ENCODE measurements around the gene TLK1. TPM values are rescaled to one million over a fixed set of nuclear protein-coding genes. Genes with fewer than 3 reads are reported as not detected.

TLK1 gene
- total and polyA plus RNA-seq, 4 experiments from 2014 or later = 19.2 to 152 (median 95.9) TPM

GRCh38 chr2:171146071-171146470, 14.6 kb downstream of the TLK1 start:
- POLR2A ChIA-PET (ENCODE audit: partially characterized antibody) = interaction anchor here (2.8 kb wide), 1 partner anchor 14 kb away, joined by 12 read pairs; the partner anchor contains the start of gene TLK1
- H3K27me3 Mint-ChIP-seq = no peaks in the 10 kb centered on the region
- Histone ChIP-seq H3K9me3 (ENCODE audit: control insufficient read depth in 1 of 2, low read length in 2 of 2) (no peaks in the 10 kb centered on the region), H3K27ac (ENCODE audit: low read depth, low read length) (no peak overlapping the region), H3K36me3 (ENCODE audit: insufficient read depth, low read length) (no peaks in the 10 kb centered on the region), H3K4me3 (ENCODE audit: low read length in 2 of 2) (no peak overlapping the region), H3K27me3 (ENCODE audit: insufficient read depth, low read length) (no peaks in the 10 kb centered on the region), H3K4me1 (ENCODE audit: insufficient read depth, low read length) (peaks cover 91% of the 10 kb centered on the region)
- intact Hi-C loops (cut with micrococcal nuclease) = loop anchor here (5.0 kb wide), 1 partner anchor 39 kb away; no protein-coding TSS in a partner anchor
- no peaks in the 10 kb centered on the region for H3K36me3 Mint-ChIP-seq
- no peak for DNase-seq
- CTCF ChIA-PET (ENCODE audit: partially characterized antibody) = no interaction called here
- H3K27ac Mint-ChIP-seq = peak overlapping the region in 1 of 7 donors; percentile 28
- peaks cover 69 to 92% (median 81%) of the 10 kb centered on the region in 4 donors for H3K4me1 Mint-ChIP-seq
- no peaks in the 10 kb centered on the region for H3K9me3 Mint-ChIP-seq
- H3K4me3 Mint-ChIP-seq = peak overlapping the region in 1 of 8 donors; percentile 8

GRCh38 chr2:171143670-171144062, 17.0 kb downstream of the TLK1 start:
- ChIA-PET POLR2A (ENCODE audit: partially characterized antibody) (interaction anchor here (1.3 kb wide), 1 partner anchor 11 kb away, joined by 4 read pairs; no protein-coding TSS in a partner anchor), CTCF (ENCODE audit: partially characterized antibody) (interaction anchor here (0.6 to 1.3 kb wide), 3 partner anchors 15 to 67 kb away, joined by 3 to 4 read pairs (median 4); no protein-coding TSS in a partner anchor)
- H3K9me3 Mint-ChIP-seq = no peaks in the 10 kb centered on the region
- H3K4me1 Mint-ChIP-seq = peaks cover 66 to 94% (median 81%) of the 10 kb centered on the region in 4 donors
- peak overlapping the region in 4 of 8 donors; percentile 6 to 58 (median 24) for H3K4me3 Mint-ChIP-seq
- peaks cover 0 to 2% of the 10 kb centered on the region in 2 donors for H3K36me3 Mint-ChIP-seq
- Histone ChIP-seq H3K4me3 (ENCODE audit: low read length in 2 of 2) (no peak overlapping the region), H3K27ac (ENCODE audit: low read depth, low read length) (no peak overlapping the region), H3K36me3 (ENCODE audit: insufficient read depth, low read length) (no peaks in the 10 kb centered on the region), H3K27me3 (ENCODE audit: insufficient read depth, low read length) (no peaks in the 10 kb centered on the region), H3K9me3 (ENCODE audit: control insufficient read depth in 1 of 2, low read length in 2 of 2) (no peaks in the 10 kb centered on the region), H3K4me1 (ENCODE audit: insufficient read depth, low read length) (peaks cover 94% of the 10 kb centered on the region)
- no peak for DNase-seq
- H3K27ac Mint-ChIP-seq = peak overlapping the region in 1 of 7 donors; percentile 70
- intact Hi-C loops (cut with micrococcal nuclease) = no loop called here
- H3K27me3 Mint-ChIP-seq = no peaks in the 10 kb centered on the region

- H3K27me3 Mint-ChIP-seq = no peaks in the 10 kb centered on the region
- Histone ChIP-seq H3K4me3 (ENCODE audit: low read length in 2 of 2) (no peak overlapping the region), H3K27me3 (ENCODE audit: insufficient read depth, low read length) (no peaks in the 10 kb centered on the region), H3K9me3 (ENCODE audit: control insufficient read depth in 1 of 2, low read length in 2 of 2) (no peaks in the 10 kb centered on the region), H3K4me1 (ENCODE audit: insufficient read depth, low read length) (peaks cover 91% of the 10 kb centered on the region), H3K27ac (ENCODE audit: low read depth, low read length) (no peak overlapping the region), H3K36me3 (ENCODE audit: insufficient read depth, low read length) (no peaks in the 10 kb centered on the region)
- intact Hi-C loops (cut with micrococcal nuclease) = no loop called here
- H3K27ac Mint-ChIP-seq = no peak overlapping the region
- ChIA-PET POLR2A (ENCODE audit: partially characterized antibody) (interaction anchor here (0.7 kb wide), 1 partner anchor 315 kb away, joined by 3 read pairs; no protein-coding TSS in a partner anchor), CTCF (ENCODE audit: partially characterized antibody) (interaction anchor here (1.3 to 1.9 kb wide), 2 partner anchors 16 to 274 kb away, joined by 3 to 6 read pairs; no protein-coding TSS in a partner anchor)
- DNase-seq = no peak
- peak overlapping the region in 6 of 8 donors; percentile 3 to 44 (median 24) for H3K4me3 Mint-ChIP-seq
- peaks cover 61 to 87% (median 77%) of the 10 kb centered on the region in 4 donors for H3K4me1 Mint-ChIP-seq
- no peaks in the 10 kb centered on the region for H3K9me3 Mint-ChIP-seq
- H3K36me3 Mint-ChIP-seq = peaks cover 0 to 2% of the 10 kb centered on the region in 2 donors
These were observed 18.3 kb downstream of the TLK1 start for GRCh38 chr2:171142398-171142797.

GRCh38 chr2:171141320-171141719, 19.4 kb downstream of the TLK1 start:
- Histone ChIP-seq H3K4me1 (ENCODE audit: insufficient read depth, low read length) (peaks cover 89% of the 10 kb centered on the region), H3K9me3 (ENCODE audit: control insufficient read depth in 1 of 2, low read length in 2 of 2) (no peaks in the 10 kb centered on the region), H3K36me3 (ENCODE audit: insufficient read depth, low read length) (no peaks in the 10 kb centered on the region), H3K27me3 (ENCODE audit: insufficient read depth, low read length) (no peaks in the 10 kb centered on the region), H3K27ac (ENCODE audit: low read depth, low read length) (no peak overlapping the region), H3K4me3 (ENCODE audit: low read length in 2 of 2) (no peak overlapping the region)
- Mint-ChIP-seq H3K36me3 (peaks cover 0 to 3% of the 10 kb centered on the region in 2 donors), H3K27me3 (no peaks in the 10 kb centered on the region), H3K4me1 (peaks cover 53 to 87% (median 74%) of the 10 kb centered on the region in 4 donors), H3K4me3 (peak overlapping the region in 5 of 8 donors; percentile 1 to 44 (median 23)), H3K9me3 (no peaks in the 10 kb centered on the region), H3K27ac (peak overlapping the region in 1 of 7 donors; percentile 3)
- CTCF ChIA-PET (ENCODE audit: partially characterized antibody) = interaction anchor here (1.0 to 1.9 kb wide), 4 partner anchors 9 to 275 kb away, joined by 3 to 6 read pairs (median 4); no protein-coding TSS in a partner anchor
- POLR2A ChIA-PET (ENCODE audit: partially characterized antibody) = interaction anchor here (0.6 to 1.5 kb wide), 2 partner anchors 18 to 98 kb away, joined by 3 read pairs; no protein-coding TSS in a partner anchor
- no peak for DNase-seq
- intact Hi-C loops (cut with micrococcal nuclease) = loop anchor here (2.0 kb wide), 1 partner anchor 15 kb away; no protein-coding TSS in a partner anchor

GRCh38 chr2:171139860-171140259, 20.8 kb downstream of the TLK1 start:
- ChIA-PET CTCF (ENCODE audit: partially characterized antibody) (no interaction called here), POLR2A (ENCODE audit: partially characterized antibody) (no interaction called here)
- Histone ChIP-seq H3K9me3 (ENCODE audit: control insufficient read depth in 1 of 2, low read length in 2 of 2) (no peaks in the 10 kb centered on the region), H3K4me3 (ENCODE audit: low read length in 2 of 2) (no peak overlapping the region), H3K4me1 (ENCODE audit: insufficient read depth, low read length) (peaks cover 92% of the 10 kb centered on the region), H3K36me3 (ENCODE audit: insufficient read depth, low read length) (no peaks in the 10 kb centered on the region), H3K27ac (ENCODE audit: low read depth, low read length) (no peak overlapping the region), H3K27me3 (ENCODE audit: insufficient read depth, low read length) (no peaks in the 10 kb centered on the region)
- intact Hi-C loops (cut with micrococcal nuclease) = loop anchor here (2.0 kb wide), 1 partner anchor 17 kb away; no protein-coding TSS in a partner anchor
- Mint-ChIP-seq H3K27me3 (no peaks in the 10 kb centered on the region), H3K4me3 (peak overlapping the region in 6 of 8 donors; percentile 3 to 68 (median 32)), H3K36me3 (peaks cover 0 to 5% of the 10 kb centered on the region in 2 donors), H3K4me1 (peaks cover 57 to 88% (median 77%) of the 10 kb centered on the region in 4 donors), H3K9me3 (no peaks in the 10 kb centered on the region), H3K27ac (peak overlapping the region in 3 of 7 donors; percentile 33 to 82 (median 43))
- no peak for DNase-seq

- no peak overlapping the region for H3K27ac ChIP-seq (ENCODE audit: low read depth, low read length)
- H3K9me3 ChIP-seq (ENCODE audit: control insufficient read depth in 1 of 2, low read length in 2 of 2) = no peaks in the 10 kb centered on the region
- Mint-ChIP-seq H3K9me3 (no peaks in the 10 kb centered on the region), H3K36me3 (peaks cover 0 to 8% of the 10 kb centered on the region in 2 donors), H3K4me1 (peaks cover 51 to 89% (median 70%) of the 10 kb centered on the region in 4 donors), H3K27me3 (no peaks in the 10 kb centered on the region), H3K4me3 (peak overlapping the region in 7 of 8 donors; percentile 4 to 67 (median 44)), H3K27ac (peak overlapping the region in 3 of 7 donors; percentile 23 to 74 (median 72))
- H3K36me3 ChIP-seq (ENCODE audit: insufficient read depth, low read length) = no peaks in the 10 kb centered on the region
- CTCF ChIA-PET (ENCODE audit: partially characterized antibody) = interaction anchor here (2.0 to 3.9 kb wide), 2 partner anchors 21 to 49 kb away, joined by 5 to 21 read pairs; no protein-coding TSS in a partner anchor
- POLR2A ChIA-PET (ENCODE audit: partially characterized antibody) = no interaction called here
- DNase-seq = no peak
- H3K4me1 ChIP-seq (ENCODE audit: insufficient read depth, low read length) = peaks cover 75% of the 10 kb centered on the region
- H3K4me3 ChIP-seq (ENCODE audit: low read length in 2 of 2) = no peak overlapping the region
- no peaks in the 10 kb centered on the region for H3K27me3 ChIP-seq (ENCODE audit: insufficient read depth, low read length)
- intact Hi-C loops (cut with micrococcal nuclease) = no loop called here
These were observed 24.7 kb downstream of the TLK1 start for GRCh38 chr2:171136024-171136423.

GRCh38 chr2:171134624-171135230, 26.0 kb downstream of the TLK1 start:
- H3K27me3 ChIP-seq (ENCODE audit: insufficient read depth, low read length) = no peaks in the 10 kb centered on the region
- ChIA-PET POLR2A (ENCODE audit: partially characterized antibody) (no interaction called here), CTCF (ENCODE audit: partially characterized antibody) (interaction anchor here (3.9 kb wide), 1 partner anchor 47 kb away, joined by 21 read pairs; no protein-coding TSS in a partner anchor)
- no peaks in the 10 kb centered on the region for H3K9me3 Mint-ChIP-seq
- no peaks in the 10 kb centered on the region for H3K36me3 ChIP-seq (ENCODE audit: insufficient read depth, low read length)
- peaks cover 48 to 88% (median 66%) of the 10 kb centered on the region in 4 donors for H3K4me1 Mint-ChIP-seq
- H3K27ac Mint-ChIP-seq = peak overlapping the region in 2 of 7 donors; percentile 4 to 30
- no peaks in the 10 kb centered on the region for H3K9me3 ChIP-seq (ENCODE audit: control insufficient read depth in 1 of 2, low read length in 2 of 2)
- peak overlapping the region in 2 of 8 donors; percentile 2 to 25 for H3K4me3 Mint-ChIP-seq
- peaks cover 0 to 5% of the 10 kb centered on the region in 2 donors for H3K36me3 Mint-ChIP-seq
- H3K27ac ChIP-seq (ENCODE audit: low read depth, low read length) = no peak overlapping the region
- H3K27me3 Mint-ChIP-seq = no peaks in the 10 kb centered on the region
- DNase-seq = no peak
- H3K4me3 ChIP-seq (ENCODE audit: low read length in 2 of 2) = no peak overlapping the region
- H3K4me1 ChIP-seq (ENCODE audit: insufficient read depth, low read length) = peaks cover 62% of the 10 kb centered on the region
- intact Hi-C loops (cut with micrococcal nuclease) = no loop called here

Data from CD4-positive, alpha-beta memory T cell (primary cell).